A673 (cell line): Measurements from ENCODE around the gene SLC15A4.

ENCODE experiments used
- CTCF ChIP-seq: fragments of 300-800, 200-600 bp; sonication (generic); conservative IDR thresholded peaks from 2 replicates; pipeline ENCODE4 v1.5.1; 2017; ENCODE audit warnings: low read depth, mild to moderate bottlenecking, antibody characterized with exemption, low read length, moderate library complexity, mixed read lengths
- EZH2 ChIP-seq: fragments of 200-600 bp; sonication (generic); IDR thresholded peaks from 2 replicates; pipeline ENCODE4 v1.6.1; 2017; ENCODE audit warnings: borderline replicate concordance, low read depth, mild to moderate bottlenecking, mixed read lengths, antibody characterized with exemption, low read length; ENCODE audit not compliant: poor library complexity, severe bottlenecking

- TF ChIP-seq CTCF (no peak), EZH2 (no peak)
These were observed at the start of gene SLC15A4 for GRCh38 chr12:128823916-128824839.
